ENCODE data around the gene SEMG2. TPM values are rescaled to one million over a fixed set of nuclear protein-coding genes. Genes with fewer than 3 reads are reported as not detected.
A peak's percentile ranks its signal among the peaks of the same experiment; 100 is the strongest.

The SEMG2 gene
- polyA plus RNA-seq, 3 donors from 2014 or later, result not detected

DNA sequence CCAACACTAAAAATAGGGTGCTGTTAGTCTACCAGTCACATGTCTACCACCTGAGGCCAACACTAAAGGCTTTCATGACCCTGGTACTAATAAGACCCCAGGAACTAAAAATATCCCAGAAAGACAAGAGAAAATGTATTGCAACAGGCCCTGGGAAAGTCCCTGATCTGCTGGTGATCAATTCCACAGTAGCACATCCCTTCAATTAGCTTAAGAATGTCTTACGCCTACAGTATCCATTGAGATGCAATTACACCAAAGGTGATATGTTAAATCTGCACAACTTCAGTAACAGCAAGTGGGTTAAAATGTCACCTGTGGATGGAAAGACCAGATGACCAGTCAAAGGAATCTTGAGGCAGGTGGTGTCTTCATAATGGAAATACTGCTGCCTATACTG, 11.2 kb upstream of the SEMG2 start:
- peaks cover 4 to 24% (median 4%) of the 10 kb centered on the region in 3 donors for H3K27me3 Mint-ChIP-seq (ENCODE audit: low read depth in 3 of 3)
- no peak for DNase-seq
- H3K36me3 Mint-ChIP-seq, result no peaks in the 10 kb centered on the region
- H3K4me1 Mint-ChIP-seq, result no peaks in the 10 kb centered on the region
- H3K4me3 Mint-ChIP-seq, result no peak overlapping the region
- H3K9me3 Mint-ChIP-seq, result no peaks in the 10 kb centered on the region
- no peak overlapping the region for H3K27ac Mint-ChIP-seq

DNA sequence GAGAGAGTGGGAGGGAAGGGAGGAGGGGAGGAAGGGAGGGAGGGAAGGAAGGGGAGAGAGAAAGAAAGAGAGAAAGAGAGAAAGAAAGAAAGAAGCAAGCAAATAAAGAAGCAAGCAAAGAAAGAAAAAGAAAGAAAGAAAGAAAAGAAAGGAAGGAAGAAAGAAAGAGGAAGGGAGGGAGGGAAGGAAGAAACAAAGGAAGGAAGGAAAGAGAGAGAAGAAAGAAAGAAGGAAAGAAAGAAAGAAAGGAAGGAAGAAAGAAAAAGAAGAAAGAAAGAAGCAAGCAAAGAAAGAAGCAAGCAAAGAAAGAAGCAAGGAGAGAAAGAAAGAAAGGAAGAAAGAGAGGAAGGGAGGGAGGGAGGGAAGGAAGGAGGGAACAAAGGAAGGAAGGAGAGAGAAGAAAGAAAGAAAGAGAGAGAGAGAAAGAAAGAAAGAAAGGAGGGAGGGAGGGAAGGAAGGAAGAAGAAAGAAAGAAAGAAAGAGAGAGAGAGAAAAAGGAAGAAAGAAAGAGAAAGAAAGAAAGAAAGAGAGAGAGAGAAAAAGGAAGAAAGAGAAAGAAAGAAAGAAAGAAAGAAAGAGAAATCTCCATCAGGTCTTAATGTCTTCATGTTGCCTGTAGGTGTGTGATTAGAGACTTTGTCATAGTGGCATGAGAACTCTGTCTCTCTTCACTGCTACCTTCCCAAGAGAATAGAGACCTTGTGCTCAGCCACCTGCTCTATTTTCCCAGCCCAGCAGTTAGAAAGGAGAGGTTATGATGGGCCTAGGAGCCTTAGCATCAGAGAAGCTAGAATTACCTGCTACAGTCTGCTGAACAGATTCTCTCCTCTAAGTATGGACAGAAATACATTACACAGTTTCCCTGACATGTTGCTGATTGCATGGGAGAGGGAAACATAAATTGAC, 9.4 kb upstream of the SEMG2 start:
- H3K27me3 Mint-ChIP-seq (ENCODE audit: low read depth in 3 of 3), result peaks cover under 1 to 14% (median 4%) of the 10 kb centered on the region in 3 donors

DNA sequence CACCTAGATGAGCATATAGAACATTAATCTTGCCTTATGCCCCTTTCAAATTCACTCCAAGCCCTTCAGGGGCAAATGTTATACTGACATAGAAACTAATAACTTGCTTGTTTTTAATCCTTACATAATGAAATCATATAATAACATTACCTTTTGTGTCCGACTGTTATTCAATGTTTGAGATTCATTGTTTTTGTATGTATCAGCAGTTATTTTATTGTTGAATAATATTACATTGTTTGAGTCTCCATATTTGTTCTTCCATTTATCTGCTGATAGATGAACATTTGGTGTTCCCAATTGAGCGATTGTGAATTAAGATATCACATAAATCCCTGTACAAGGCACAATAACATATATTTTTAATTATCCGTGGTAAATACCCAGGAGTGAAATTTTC, 8.3 kb upstream of the SEMG2 start:
- Mint-ChIP-seq H3K36me3 (no peaks in the 10 kb centered on the region), H3K4me3 (no peak overlapping the region), H3K9me3 (no peaks in the 10 kb centered on the region), H3K27ac (no peak overlapping the region), H3K27me3 (ENCODE audit: low read depth in 3 of 3) (peaks cover 3 to 7% (median 4%) of the 10 kb centered on the region in 3 donors), H3K4me1 (no peaks in the 10 kb centered on the region)
- DNase-seq, result no peak

More for the DNA sequence above, 9.4 kb upstream of the SEMG2 start:
- no peaks in the 10 kb centered on the region for H3K9me3 Mint-ChIP-seq
- no peak overlapping the region for H3K27ac Mint-ChIP-seq
- H3K4me3 Mint-ChIP-seq, result no peak overlapping the region
- no peaks in the 10 kb centered on the region for H3K36me3 Mint-ChIP-seq
- no peaks in the 10 kb centered on the region for H3K4me1 Mint-ChIP-seq
- DNase-seq, result no peak

DNA sequence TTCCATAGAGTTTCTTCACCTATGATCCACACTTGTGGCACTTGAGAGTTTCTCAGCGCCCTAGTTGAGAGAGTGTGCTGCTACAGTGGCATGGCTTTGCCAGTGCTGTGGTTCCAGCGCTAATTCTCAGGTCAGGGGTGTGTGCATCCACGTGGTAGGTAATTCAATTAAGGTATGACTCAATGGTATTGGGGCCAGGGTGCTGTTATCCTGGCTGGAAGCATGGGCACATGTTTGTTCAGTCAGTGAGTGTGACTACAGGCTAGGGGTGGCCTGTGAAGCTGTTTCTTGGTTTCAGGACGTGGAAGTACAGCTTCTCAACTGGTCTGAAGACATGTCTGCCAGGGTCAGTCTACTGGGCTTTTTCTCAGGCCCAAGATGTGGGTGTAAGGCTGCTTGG, 3.0 kb upstream of the SEMG2 start:
- Mint-ChIP-seq H3K9me3 (no peaks in the 10 kb centered on the region), H3K4me3 (no peak overlapping the region), H3K27ac (no peak overlapping the region), H3K4me1 (no peaks in the 10 kb centered on the region), H3K36me3 (no peaks in the 10 kb centered on the region), H3K27me3 (ENCODE audit: low read depth in 3 of 3) (peaks cover 2 to 17% (median 9%) of the 10 kb centered on the region in 3 donors)
- DNase-seq, result no peak

DNA sequence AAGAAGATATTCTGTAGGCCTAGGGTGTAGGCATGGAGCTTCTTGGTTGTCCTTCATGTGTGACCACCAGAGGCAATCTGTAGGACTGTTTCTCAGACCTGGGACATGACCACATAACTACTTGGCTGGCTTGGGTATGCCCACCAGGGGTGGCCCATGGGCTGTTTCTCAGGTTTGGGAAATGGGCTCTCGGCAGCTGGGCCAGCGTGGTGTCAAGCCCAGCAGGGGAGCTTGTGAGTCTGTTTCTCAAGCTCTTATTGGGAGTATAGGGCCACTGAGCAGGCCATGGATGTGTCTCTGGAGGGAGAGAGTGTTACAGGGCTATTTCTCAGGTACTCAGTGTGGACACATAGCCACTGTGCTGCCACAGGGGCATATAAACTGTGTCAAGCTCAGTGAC, 2.5 kb upstream of the SEMG2 start:
- no peak overlapping the region for H3K27ac Mint-ChIP-seq
- peaks cover 2 to 18% (median 9%) of the 10 kb centered on the region in 3 donors for H3K27me3 Mint-ChIP-seq (ENCODE audit: low read depth in 3 of 3)
- H3K36me3 Mint-ChIP-seq, result no peaks in the 10 kb centered on the region
- DNase-seq, result no peak
- H3K4me1 Mint-ChIP-seq, result no peaks in the 10 kb centered on the region
- H3K4me3 Mint-ChIP-seq, result no peak overlapping the region
- no peaks in the 10 kb centered on the region for H3K9me3 Mint-ChIP-seq

DNA sequence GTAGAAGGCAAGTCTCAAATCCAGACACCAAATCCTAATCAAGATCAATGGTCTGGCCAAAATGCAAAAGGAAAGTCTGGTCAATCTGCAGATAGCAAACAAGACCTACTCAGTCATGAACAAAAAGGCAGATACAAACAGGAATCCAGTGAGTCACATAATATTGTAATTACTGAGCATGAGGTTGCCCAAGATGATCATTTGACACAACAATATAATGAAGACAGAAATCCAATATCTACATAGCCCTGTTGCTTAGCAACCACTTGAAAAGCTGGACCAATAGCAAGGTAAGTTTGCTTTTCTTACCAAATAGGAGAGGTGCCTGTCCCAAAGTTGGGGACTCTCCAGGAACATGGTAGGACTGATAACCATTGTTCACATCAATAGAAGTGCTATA, 2.0 kb downstream of the SEMG2 start:
- no peaks in the 10 kb centered on the region for H3K36me3 Mint-ChIP-seq
- H3K4me3 Mint-ChIP-seq, result no peak overlapping the region
- no peak for DNase-seq
- peaks cover 4 to 23% (median 6%) of the 10 kb centered on the region in 3 donors for H3K27me3 Mint-ChIP-seq (ENCODE audit: low read depth in 3 of 3)
- H3K4me1 Mint-ChIP-seq, result no peaks in the 10 kb centered on the region
- no peaks in the 10 kb centered on the region for H3K9me3 Mint-ChIP-seq
- no peak overlapping the region for H3K27ac Mint-ChIP-seq

DNA sequence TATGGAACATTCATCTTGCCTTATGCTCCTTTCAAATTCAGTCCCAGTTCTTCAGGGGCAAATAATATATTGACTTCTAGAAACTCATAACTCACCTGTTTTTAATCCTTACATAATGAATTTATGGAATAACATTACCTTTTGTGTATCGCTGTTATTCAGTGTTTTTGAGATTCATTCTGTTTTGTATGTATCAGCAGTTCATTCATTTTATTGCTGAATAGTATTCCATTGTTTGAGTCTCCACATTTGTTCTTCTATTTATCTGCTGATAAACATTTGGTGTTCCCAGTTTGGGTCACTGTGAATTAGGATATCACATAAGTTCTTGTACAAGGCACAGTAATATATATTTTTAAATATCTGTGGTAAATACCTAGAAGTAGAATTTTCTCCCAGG, 5.1 kb downstream of the SEMG2 start:
- Mint-ChIP-seq H3K4me3 (no peak overlapping the region), H3K27ac (no peak overlapping the region), H3K9me3 (no peaks in the 10 kb centered on the region), H3K4me1 (no peaks in the 10 kb centered on the region), H3K36me3 (no peaks in the 10 kb centered on the region), H3K27me3 (ENCODE audit: low read depth in 3 of 3) (peaks cover under 1 to 23% (median 6%) of the 10 kb centered on the region in 3 donors)
- no peak for DNase-seq

DNA sequence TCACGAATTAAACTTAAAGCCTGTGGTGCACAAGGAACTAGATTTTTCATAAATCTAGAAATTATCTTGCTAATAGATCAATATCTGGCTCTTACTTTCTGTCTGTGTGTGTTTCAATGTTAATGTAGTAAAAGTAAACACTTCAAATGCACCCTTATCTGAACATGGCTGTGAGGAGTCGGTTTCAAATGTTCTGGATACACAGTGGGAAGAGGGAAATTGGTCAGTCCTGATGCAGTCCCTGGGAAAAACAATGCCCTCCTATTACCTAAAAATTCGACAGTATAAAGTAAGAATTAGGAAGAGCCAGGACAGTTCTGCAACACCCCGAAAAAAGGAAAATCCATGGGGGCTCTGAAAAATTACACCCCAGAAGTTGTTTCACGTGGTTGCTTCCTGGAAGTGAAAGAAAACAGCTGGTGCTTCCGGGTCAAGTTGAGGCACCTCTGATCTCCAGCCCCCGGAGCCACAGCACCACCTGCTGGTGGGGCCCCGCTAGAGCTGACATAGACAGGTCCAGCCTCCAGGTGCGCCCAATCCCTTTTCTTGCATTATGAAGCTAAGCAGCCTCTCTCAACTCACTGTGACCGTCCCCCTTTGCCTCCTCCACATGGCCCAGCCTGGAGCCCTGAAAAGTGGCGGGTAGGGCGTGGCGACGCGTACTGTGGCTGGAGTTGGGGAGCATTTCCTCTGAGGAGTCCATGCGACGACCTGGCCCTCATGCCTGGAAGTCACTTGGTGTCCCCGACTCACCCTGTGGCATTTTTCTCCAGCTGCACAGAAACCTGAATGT, 8.3 kb downstream of the SEMG2 start:
- Mint-ChIP-seq H3K4me1 (no peaks in the 10 kb centered on the region), H3K4me3 (no peak overlapping the region), H3K27me3 (ENCODE audit: low read depth in 3 of 3) (peaks cover 2 to 16% (median 12%) of the 10 kb centered on the region in 3 donors), H3K36me3 (no peaks in the 10 kb centered on the region), H3K27ac (no peak overlapping the region), H3K9me3 (peaks cover 0 to 5% (median 2%) of the 10 kb centered on the region in 6 donors)
- DNase-seq, result peak in 2 of 3 donors; percentile 8

DNA sequence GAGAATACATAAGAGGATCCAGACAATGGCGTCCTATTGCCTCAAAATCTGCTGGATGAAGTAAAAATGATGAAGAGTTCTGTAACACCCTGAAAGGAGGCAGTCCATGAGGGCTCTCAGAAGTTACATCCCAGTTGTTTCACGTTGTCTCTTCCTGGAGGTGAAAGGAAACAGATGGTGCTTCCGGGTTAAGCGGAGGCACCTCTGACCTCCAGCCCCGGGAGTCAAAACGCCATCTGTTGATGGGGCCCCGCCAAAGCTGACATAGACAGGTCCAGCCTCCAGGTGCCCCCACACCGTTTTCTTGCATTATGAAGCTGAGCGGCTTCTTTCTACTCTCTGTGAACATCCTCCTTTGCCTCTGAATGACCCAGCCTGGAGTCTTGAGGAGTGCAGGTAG, 9.5 kb downstream of the SEMG2 start:
- Mint-ChIP-seq H3K9me3 (peaks cover 0 to 13% (median 3%) of the 10 kb centered on the region in 6 donors), H3K4me1 (no peaks in the 10 kb centered on the region), H3K4me3 (no peak overlapping the region), H3K27me3 (ENCODE audit: low read depth in 3 of 3) (peaks cover 4 to 13% (median 12%) of the 10 kb centered on the region in 3 donors), H3K36me3 (no peaks in the 10 kb centered on the region), H3K27ac (no peak overlapping the region)
- no peak for DNase-seq

DNA sequence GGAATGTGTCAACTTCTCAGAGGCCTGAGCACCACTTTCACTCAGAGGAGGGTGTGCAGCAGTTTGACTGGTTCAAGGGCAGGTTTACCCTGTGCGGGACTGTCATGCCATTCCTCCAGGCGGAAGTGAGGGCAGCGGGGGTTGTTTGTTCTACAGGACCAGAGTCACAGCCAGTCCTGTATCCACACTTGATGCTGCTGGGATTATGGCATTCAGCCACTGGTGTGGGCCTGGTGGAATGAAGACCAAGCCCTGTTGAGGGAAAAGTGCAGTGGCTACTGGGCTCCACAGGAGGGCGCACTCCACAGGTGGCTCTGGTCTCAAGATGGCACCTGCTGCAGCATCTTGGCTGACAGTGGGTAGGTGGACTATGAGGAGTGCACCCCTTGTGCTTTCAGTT, 14.8 kb downstream of the SEMG2 start:
- Mint-ChIP-seq H3K4me3 (no peak overlapping the region), H3K4me1 (no peaks in the 10 kb centered on the region), H3K27ac (no peak overlapping the region), H3K27me3 (ENCODE audit: low read depth in 3 of 3) (peaks cover 4 to 14% (median 10%) of the 10 kb centered on the region in 3 donors), H3K36me3 (no peaks in the 10 kb centered on the region), H3K9me3 (peaks cover 0 to 13% (median 3%) of the 10 kb centered on the region in 6 donors)
- DNase-seq, result no peak

DNA sequence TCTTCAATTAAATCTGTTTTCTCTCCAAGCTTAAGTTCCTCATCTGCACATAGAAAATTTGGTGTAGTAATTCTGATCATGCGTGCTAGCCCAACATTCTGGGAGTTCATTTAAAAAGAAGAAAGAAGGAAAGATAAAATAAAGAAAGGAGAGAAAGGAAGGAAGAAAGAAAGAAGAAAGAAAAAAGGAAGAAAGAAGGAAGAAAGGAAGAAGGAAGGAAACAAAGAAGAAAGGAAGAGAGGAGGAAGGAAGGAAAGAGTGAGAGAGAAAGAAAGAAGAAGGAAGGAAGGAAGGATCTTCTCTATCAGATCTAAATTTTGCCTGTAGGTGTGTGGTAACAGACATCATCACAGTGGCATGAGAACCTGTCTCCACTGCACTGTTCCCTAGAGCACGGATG, 17.0 kb downstream of the SEMG2 start:
- H3K4me1 Mint-ChIP-seq, result no peaks in the 10 kb centered on the region
- no peaks in the 10 kb centered on the region for H3K36me3 Mint-ChIP-seq
- H3K9me3 Mint-ChIP-seq, result peaks cover 0 to 13% (median 3%) of the 10 kb centered on the region in 6 donors
- H3K4me3 Mint-ChIP-seq, result no peak overlapping the region
- H3K27me3 Mint-ChIP-seq (ENCODE audit: low read depth in 3 of 3), result peaks cover 4 to 21% (median 9%) of the 10 kb centered on the region in 3 donors
- H3K27ac Mint-ChIP-seq, result no peak overlapping the region
- no peak for DNase-seq

DNA sequence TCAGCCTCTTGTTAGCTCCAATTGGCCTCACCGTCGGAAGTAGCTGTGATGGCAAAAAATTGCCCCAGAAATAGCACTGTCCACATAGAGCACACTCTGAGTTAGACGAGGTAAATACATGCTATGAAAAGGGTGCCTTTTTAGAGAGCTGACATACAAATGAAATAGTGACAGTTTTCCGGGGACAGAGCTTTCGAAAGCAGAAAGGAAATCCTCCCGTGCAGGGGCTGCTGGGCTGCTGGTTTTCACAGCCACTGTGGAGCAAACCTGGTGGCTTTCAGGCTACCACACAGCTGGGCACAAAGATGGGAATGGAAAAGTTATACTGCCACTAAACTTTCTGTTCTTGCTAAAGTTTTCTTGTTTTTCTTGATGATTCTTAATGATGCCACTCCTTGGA, 24.9 kb downstream of the SEMG2 start:
- Mint-ChIP-seq H3K27me3 (ENCODE audit: low read depth in 3 of 3) (peaks cover 4 to 19% (median 11%) of the 10 kb centered on the region in 3 donors), H3K27ac (no peak overlapping the region)
- no peak for DNase-seq

DNA sequence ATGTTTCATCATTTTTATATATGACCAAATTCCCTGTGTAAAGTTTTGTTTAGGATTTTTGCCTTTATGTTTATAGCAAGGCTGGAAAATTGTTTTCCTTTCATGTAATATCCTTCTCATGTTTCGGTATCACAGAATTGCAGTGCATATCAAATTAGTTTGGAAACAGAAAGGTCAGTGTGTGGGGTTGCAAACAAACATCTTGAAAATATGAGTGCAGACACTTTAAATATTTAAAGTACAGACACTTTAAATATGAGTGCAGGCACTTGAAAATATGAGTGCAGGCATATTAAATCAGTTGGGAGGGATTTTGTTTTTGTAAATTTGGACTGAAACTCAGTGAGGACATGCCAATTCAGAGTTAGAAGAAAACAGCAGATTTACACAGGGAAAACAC, 26.7 kb downstream of the SEMG2 start:
- Mint-ChIP-seq H3K27ac (no peak overlapping the region), H3K9me3 (no peaks in the 10 kb centered on the region)

More for the DNA sequence above, 24.9 kb downstream of the SEMG2 start:
- Mint-ChIP-seq H3K4me1 (no peaks in the 10 kb centered on the region), H3K36me3 (no peaks in the 10 kb centered on the region), H3K4me3 (no peak overlapping the region), H3K9me3 (no peaks in the 10 kb centered on the region)

DNA sequence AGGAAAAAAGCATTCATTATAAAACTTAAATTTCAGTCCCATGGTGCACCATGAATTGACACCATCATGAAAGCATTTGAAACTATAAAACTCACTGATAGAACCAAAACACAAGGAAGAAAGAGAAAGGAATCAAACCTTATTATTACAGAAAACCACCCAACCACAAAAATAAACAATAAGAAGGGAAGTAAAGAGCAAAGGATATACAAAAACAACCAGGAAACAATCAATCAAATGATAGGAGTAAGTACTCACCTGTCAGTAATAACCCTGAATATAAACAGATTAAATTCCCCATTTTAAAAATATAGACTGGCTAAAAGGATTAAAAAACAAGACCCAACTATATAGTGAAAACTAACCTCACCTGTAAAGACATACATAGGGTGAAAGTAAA, 27.4 kb downstream of the SEMG2 start:
- H3K4me1 Mint-ChIP-seq, result no peaks in the 10 kb centered on the region
- no peak for DNase-seq
- H3K9me3 Mint-ChIP-seq, result no peaks in the 10 kb centered on the region
- H3K27ac Mint-ChIP-seq, result no peak overlapping the region
- no peaks in the 10 kb centered on the region for H3K36me3 Mint-ChIP-seq
- H3K27me3 Mint-ChIP-seq (ENCODE audit: low read depth in 3 of 3), result peaks cover 2 to 16% (median 10%) of the 10 kb centered on the region in 3 donors
- no peak overlapping the region for H3K4me3 Mint-ChIP-seq

More for the DNA sequence above, 26.7 kb downstream of the SEMG2 start:
- no peak overlapping the region for H3K4me3 Mint-ChIP-seq
- no peaks in the 10 kb centered on the region for H3K36me3 Mint-ChIP-seq
- H3K4me1 Mint-ChIP-seq, result no peaks in the 10 kb centered on the region
- peaks cover 2 to 16% (median 10%) of the 10 kb centered on the region in 3 donors for H3K27me3 Mint-ChIP-seq (ENCODE audit: low read depth in 3 of 3)
- no peak for DNase-seq
